ENCODE results near the gene FAM9A. TPM values are rescaled to one million over a fixed set of nuclear protein-coding genes. Genes with fewer than 3 reads are reported as not detected.

Gene FAM9A
- total and polyA plus RNA-seq, 2 donors (not counting 1 experiment from before 2014, with no cell fraction given): not detected

DNA sequence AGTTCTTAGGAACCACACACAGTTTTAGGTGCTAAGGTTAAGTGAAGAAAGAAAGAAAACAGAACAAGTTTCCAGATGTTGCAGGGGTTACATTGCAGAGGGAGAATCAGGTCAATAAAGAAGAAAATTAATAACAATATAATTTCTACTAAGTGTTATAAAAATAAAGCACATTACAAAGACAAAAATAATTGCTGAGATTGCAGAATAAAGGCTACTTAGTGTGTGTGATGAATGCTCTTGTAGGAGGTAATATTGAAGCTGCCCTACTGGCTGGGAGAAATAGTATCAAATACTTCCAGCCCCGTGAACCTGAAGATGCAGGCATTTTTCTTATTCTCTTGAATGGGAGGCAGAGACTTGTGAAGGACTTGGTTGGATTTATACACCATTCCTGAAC is 33.2 kb upstream of the FAM9A start:
- H3K4me2 ChIP-seq (replicated peaks; ENCODE audit: low read depth, low read length, poor library complexity, severe bottlenecking): no peak overlapping the region
- no peak overlapping the region for H2AFZ ChIP-seq (ENCODE audit: insufficient read depth, low read depth, low read length, poor library complexity, severe bottlenecking)
- POLR2A ChIA-PET: no interaction called here
- no peaks in the 10 kb centered on the region for H3K79me2 ChIP-seq (ENCODE audit: control insufficient read depth, insufficient read depth, low read length)
- H3K36me3 ChIP-seq (replicated peaks in 1 of 2; ENCODE audit: control extremely low read depth in 1 of 2, control insufficient read depth in 1 of 2, extremely low read depth in 1 of 2, insufficient read depth in 2 of 2, low read length in 1 of 2): no peaks in the 10 kb centered on the region
- no peak overlapping the region for H3K4me3 ChIP-seq (ENCODE audit: control extremely low read depth in 1 of 5, extremely low read depth in 1 of 5, insufficient read depth in 1 of 5, low read depth in 2 of 5, low read length in 4 of 5)
- H3K9ac ChIP-seq (ENCODE audit: low read length): no peak overlapping the region
- Mint-ChIP-seq H3K4me1 (no peaks in the 10 kb centered on the region), H3K27me3 (peaks cover 22% of the 10 kb centered on the region), H3K4me3 (no peak overlapping the region), H3K27ac (no peak overlapping the region), H3K9me3 (ENCODE audit: insufficient read depth) (no peaks in the 10 kb centered on the region)
- no peak overlapping the region for H3K27ac ChIP-seq (ENCODE audit: low read length in 2 of 2)
- intact Hi-C loops (cut with micrococcal nuclease): no loop called here
- no peak for DNase-seq
- no CpG with 5 or more reads among the region's 1 CpG for WGBS (ENCODE audit: insufficient coverage)
- no peaks in the 10 kb centered on the region for H3K9me3 ChIP-seq (ENCODE audit: control extremely low read depth in 1 of 3, control insufficient read depth in 2 of 3, insufficient read depth in 1 of 3, low read length in 2 of 3)
- no peak for TF ChIP-seq CTCF (IDR thresholded peaks at IDR 0.05)
- no peak for TF ChIP-seq EZH2 (IDR thresholded peaks at IDR 0.05; ENCODE audit: borderline replicate concordance, insufficient read depth, low read depth, low read length, poor library complexity, severe bottlenecking)
- CTCF ChIA-PET: no interaction called here
- no peak for ATAC-seq (ENCODE audit: low read depth)
- no peaks in the 10 kb centered on the region for H4K20me1 ChIP-seq (ENCODE audit: control insufficient read depth, insufficient read depth, low read length, poor library complexity, severe bottlenecking)
- peaks cover 0 to 2% (median 0%) of the 10 kb centered on the region in 4 experiments for H3K27me3 ChIP-seq (replicated peaks in 1 of 4; ENCODE audit: control extremely low read depth in 1 of 4, control insufficient read depth in 3 of 4, insufficient read depth in 4 of 4, low read length in 3 of 4)
- H3K4me1 ChIP-seq (ENCODE audit: control insufficient read depth in 2 of 2, insufficient read depth in 2 of 2, low read length in 2 of 2): no peaks in the 10 kb centered on the region

- intact Hi-C loops (cut with micrococcal nuclease): no loop called here
- H4K20me1 ChIP-seq (ENCODE audit: control insufficient read depth, insufficient read depth, low read length, poor library complexity, severe bottlenecking): no peaks in the 10 kb centered on the region
- H3K4me2 ChIP-seq (replicated peaks; ENCODE audit: low read depth, low read length, poor library complexity, severe bottlenecking): no peak overlapping the region
- WGBS (ENCODE audit: insufficient coverage): no CpG with 5 or more reads among the region's 4 CpGs
- no peak overlapping the region for H3K27ac ChIP-seq (ENCODE audit: low read length in 2 of 2)
- no peak for DNase-seq
- H3K27me3 ChIP-seq (replicated peaks in 1 of 4; ENCODE audit: control extremely low read depth in 1 of 4, control insufficient read depth in 3 of 4, insufficient read depth in 4 of 4, low read length in 3 of 4): peaks cover 0 to 2% (median 0%) of the 10 kb centered on the region in 4 experiments
- no peaks in the 10 kb centered on the region for H3K4me1 ChIP-seq (ENCODE audit: control insufficient read depth in 2 of 2, insufficient read depth in 2 of 2, low read length in 2 of 2)
- POLR2A ChIA-PET: no interaction called here
- peaks cover 24% of the 10 kb centered on the region for H3K27me3 Mint-ChIP-seq
- no peaks in the 10 kb centered on the region for H3K9me3 ChIP-seq (ENCODE audit: control extremely low read depth in 1 of 3, control insufficient read depth in 2 of 3, insufficient read depth in 1 of 3, low read length in 2 of 3)
- H3K4me3 Mint-ChIP-seq: no peak overlapping the region
- CTCF ChIA-PET: interaction anchor here (0.6 kb wide), 1 partner anchor 1174 kb away, joined by 4 read pairs; no protein-coding TSS in a partner anchor
- H2AFZ ChIP-seq (ENCODE audit: insufficient read depth, low read depth, low read length, poor library complexity, severe bottlenecking): no peak overlapping the region
- no peak overlapping the region for H3K27ac Mint-ChIP-seq
- no peak overlapping the region for H3K4me3 ChIP-seq (ENCODE audit: control extremely low read depth in 1 of 5, extremely low read depth in 1 of 5, insufficient read depth in 1 of 5, low read depth in 2 of 5, low read length in 4 of 5)
- H3K4me1 Mint-ChIP-seq: no peaks in the 10 kb centered on the region
- TF ChIP-seq CTCF (IDR thresholded peaks at IDR 0.05) (no peak), EZH2 (IDR thresholded peaks at IDR 0.05; ENCODE audit: borderline replicate concordance, insufficient read depth, low read depth, low read length, poor library complexity, severe bottlenecking) (no peak)
- H3K79me2 ChIP-seq (ENCODE audit: control insufficient read depth, insufficient read depth, low read length): no peaks in the 10 kb centered on the region
- ATAC-seq (ENCODE audit: low read depth): no peak
- no peaks in the 10 kb centered on the region for H3K9me3 Mint-ChIP-seq (ENCODE audit: insufficient read depth)
- H3K9ac ChIP-seq (ENCODE audit: low read length): no peak overlapping the region
- H3K36me3 ChIP-seq (replicated peaks in 1 of 2; ENCODE audit: control extremely low read depth in 1 of 2, control insufficient read depth in 1 of 2, extremely low read depth in 1 of 2, insufficient read depth in 2 of 2, low read length in 1 of 2): no peaks in the 10 kb centered on the region
Measured at GRCh38 chrX:8832582-8833378, 31.6 kb upstream of the FAM9A start.
